HG03558 (cell line): Measurements from ENCODE around the gene PRRC2B.

ENCODE experiments used
- ATAC-seq: cut with Tn5 transposase; IDR thresholded peaks from one replicate; pipeline ENCODE4 v1.9.1; 2021; ENCODE audit warnings: moderate number of reproducible peaks; ENCODE audit not compliant: unreplicated experiment; ENCODE audit errors: extremely low read depth

The PRRC2B gene

DNA sequence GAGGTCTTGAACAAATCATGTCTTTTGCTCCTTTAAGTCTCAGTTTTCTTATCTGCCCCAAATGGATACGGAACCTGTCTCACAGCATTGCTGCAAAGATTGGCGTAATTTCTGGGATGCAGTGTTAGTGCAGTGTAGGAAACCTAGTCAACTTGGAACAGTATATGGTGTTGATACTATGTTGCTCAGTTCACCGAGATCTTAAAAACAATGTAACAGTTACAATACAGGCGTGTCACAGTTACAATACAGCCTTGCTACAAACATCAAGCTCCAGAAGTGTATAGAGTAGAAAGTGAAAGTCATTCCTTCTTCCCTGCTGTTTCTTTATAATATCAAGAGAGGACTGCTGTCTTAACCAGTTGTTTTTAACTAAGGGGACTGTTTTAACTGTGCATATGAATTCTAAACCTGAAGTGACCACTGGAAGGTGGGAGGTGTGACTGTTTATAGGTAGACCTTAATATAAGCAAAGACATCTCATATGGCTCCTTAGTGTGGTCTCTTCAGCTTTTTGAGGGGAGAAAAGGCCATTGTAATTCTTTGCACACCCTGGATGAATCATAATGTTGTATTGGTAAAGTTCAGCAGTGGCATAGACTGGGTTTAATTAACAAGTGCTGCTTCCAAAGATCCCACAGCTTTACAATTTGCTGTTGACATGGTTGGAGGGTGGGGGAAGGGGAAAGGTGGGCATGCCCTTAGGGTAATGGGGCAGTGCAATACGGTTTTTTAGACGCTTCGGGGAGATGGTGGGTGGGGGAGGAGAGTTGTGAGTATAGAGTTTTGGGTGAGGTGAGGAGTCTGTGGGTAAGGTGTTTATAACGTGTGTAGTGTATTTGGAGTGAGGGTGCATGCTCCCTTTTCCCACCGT, 12.9 kb downstream of the PRRC2B start:
- no peak for ATAC-seq

GRCh38 chr9:131407717-131408195, 13.9 kb downstream of the PRRC2B start:
- ATAC-seq = no peak

- no peak for ATAC-seq
Observed at GRCh38 chr9:131409458-131409992, 15.6 kb downstream of the PRRC2B start.

DNA sequence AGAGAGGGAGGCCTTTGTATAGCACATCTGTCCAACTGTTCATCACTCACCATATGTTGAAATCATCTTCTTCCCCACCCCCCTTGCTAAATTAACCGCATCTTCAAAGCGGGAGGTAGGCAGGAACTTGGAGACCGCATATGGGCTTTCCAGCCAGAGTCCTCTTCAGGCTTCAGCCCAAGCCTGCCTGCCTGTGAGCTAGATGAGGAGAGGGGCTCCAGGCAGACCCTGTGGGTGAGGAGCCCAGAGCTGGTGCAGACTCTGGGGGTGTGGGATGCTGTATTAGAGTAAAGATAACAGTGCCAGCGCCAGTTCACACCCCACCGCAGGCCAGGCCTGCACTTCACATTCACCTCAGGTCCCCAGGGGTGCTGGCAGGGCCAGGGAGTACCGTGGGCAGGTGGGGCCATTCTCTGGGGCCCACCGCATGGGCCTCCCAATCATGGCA, 16.2 kb downstream of the PRRC2B start:
- ATAC-seq = no peak

- no peak for ATAC-seq
Observed at GRCh38 chr9:131411719-131412681, 18.1 kb downstream of the PRRC2B start.

- ATAC-seq = no peak
Observed at GRCh38 chr9:131416509-131416908, 22.6 kb downstream of the PRRC2B start.

- no peak for ATAC-seq
Observed at GRCh38 chr9:131417264-131418142, 23.6 kb downstream of the PRRC2B start.

DNA sequence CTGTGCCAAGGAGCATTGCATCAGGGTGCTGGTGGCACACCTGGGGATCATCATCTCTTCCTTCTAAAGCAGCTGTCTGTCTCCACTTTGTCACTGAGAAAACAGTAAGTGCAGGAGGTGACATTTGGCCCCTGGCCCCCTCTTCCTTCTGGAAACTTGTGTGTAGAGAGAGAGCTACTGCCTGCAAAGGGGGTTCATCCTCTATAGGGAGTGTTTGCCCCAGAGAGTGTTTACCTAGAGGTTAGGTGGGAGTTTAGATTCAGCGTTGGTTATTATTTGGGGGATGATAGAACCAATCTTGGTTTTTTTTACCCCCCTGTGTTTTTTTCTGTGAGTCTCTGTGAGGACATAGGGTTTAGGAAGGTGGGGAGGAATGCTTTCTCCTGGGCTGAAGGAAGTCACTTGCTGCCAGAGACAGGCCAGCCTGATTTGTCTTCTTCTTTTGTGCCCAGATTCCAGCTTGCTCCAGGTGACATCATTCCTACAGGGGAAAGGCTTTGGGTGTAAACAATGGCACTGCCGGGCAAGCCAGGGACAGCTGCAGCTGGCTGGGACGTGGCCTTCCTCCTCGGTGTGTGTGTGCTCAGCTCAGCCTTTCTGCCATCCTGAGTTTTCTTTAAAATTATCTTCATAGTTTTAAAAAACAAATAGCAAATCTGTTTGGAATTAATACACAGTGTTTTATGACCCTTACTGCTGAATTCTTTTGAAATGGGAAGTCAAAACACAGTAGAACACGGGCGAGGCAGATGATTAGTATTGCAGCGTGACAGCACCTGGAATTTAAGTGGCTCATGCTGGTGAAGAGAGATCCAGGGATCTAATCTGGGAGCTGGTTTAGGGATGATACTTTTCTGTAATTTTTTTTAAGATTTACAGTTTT, 24.5 kb downstream of the PRRC2B start:
- no peak for ATAC-seq

GRCh38 chr9:131419026-131419614, 25.2 kb downstream of the PRRC2B start:
- no peak for ATAC-seq

DNA sequence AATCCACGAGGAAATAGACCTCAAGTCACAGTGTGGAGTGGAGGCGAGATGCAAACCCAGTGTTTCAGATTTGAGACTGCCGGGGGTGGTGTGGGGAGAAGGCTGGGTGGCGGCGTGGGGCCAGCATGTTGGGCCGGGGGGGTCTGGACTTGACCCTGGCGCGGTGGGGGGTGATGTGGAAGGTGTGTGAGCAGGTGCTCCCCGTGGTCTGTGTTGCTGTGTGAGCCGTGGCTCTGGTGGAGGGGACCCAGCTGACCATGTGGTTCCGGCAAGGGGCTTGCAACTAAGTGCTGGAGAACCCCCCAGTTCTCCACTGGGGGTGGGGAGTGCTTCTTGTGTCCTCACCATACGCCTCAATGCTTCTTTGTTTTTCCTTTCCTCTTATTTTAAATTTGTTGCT, 25.8 kb downstream of the PRRC2B start:
- no peak for ATAC-seq

GRCh38 chr9:131420980-131421624, 27.2 kb downstream of the PRRC2B start:
- no peak for ATAC-seq

DNA sequence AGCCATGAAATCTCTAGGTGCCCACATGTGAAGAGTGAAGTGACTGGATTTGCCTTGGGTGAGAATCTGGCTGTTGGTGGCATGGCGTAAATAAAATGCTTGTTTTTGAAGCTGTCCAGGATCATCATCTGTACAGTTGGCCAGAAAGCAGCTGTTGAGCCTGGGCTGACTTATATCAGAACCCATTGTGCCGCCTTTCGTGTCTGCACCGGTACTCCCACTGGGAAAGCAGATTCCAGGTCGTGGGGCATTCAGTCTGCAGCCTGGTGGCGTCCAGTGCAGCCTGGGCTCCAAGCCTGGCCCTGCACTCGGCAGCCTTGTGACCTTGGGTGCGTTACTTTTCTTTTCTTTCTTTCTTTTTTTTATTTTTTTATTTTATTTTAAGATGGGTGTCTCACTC, 27.8 kb downstream of the PRRC2B start:
- no peak for ATAC-seq

DNA sequence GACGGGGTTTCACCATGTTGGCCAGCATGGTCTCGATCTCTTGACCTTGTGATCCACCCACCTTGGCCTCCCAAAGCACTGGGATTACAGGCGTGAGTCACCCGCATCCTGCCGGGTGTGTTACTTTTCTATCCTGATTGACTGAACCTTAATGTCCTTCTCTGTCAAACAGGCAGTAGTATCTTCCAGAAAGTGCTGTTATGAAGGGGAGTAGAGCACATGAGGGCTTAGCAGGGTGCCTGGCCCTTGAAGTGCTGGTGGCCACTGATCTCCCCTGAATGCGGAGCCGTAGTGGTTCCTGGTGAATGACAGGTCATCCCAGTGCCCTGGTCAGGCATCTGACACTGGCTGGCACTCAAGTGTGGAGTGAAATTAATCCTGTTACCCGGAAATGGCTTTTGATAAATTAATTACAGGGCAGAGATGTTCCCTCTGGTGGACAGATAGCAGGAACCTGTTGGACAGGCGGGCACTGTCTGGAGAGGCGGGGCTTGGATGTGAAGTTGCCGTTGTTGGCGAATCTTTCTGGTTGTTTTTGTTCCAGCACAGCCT, 28.4 kb downstream of the PRRC2B start:
- no peak for ATAC-seq

- no peak for ATAC-seq
Observed at GRCh38 chr9:131423171-131423581, 29.3 kb downstream of the PRRC2B start.

- no peak for ATAC-seq
Observed at GRCh38 chr9:131426545-131426944, 32.7 kb downstream of the PRRC2B start.

DNA sequence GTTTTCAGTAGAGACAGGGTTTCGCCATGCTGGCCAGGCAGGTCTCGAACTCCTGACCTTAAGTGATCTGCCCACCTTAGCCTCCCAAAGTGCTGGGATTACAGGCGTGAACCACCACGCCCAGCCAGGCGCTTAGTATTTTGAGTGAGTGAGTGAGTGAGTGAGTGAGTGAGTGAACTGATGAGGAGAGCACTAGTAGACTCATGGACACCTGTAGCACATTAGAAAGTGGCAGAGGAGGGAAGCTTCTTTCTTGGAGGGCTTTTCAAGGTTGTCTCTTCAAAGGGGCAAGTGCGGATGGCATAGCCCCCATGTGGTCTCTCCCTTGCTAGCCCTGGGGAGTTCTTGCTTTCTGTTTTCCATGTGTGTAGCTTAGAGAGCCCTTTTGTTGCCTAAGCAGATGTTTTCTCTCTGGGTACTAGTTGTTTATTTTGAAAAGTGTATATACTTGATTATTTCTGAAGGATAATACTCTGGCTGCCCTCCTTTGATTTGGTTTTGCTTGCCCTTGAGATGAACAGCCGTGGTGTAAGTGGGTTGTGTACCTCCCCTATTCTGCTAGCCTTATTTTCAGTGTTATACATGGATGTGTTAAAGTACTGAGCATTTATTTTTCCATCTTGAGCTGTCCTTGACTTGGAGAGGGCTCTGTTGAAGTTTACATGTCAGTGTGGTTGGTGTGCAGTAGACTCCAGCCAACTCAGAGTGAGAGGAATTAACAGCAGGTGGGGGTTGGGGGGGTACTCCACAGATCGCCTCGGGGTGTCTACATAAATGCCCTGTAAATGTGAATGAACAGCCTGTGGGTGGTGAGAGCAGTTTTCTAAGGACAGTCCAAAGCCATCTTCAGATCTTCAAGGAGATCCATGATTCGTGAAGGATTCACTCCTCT, 35.5 kb downstream of the PRRC2B start:
- ATAC-seq = no peak

DNA sequence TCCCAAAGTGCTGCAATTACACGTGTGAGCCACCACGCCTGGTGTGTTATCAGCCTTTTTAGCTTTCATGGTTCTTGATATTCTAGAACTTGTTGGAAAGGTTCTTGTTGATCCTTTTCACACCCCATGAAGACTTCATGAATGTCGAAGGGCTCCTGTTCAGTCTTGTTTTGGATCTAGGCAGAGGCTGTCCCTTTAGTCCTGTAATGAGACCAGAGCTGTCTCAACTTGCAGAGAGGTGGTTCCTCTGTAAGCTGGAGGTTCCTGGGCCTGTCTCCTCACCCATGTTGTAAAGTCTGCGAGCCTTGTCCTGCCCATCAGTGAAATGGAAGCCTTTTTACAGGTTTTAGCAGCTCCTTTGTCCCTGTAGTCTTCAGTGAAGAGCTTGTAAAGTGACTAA, 38.2 kb downstream of the PRRC2B start:
- no peak for ATAC-seq
